Cardiac muscle cell (in vitro differentiated cells and primary cell): ENCODE data around the gene YAP1. TPM values are rescaled to one million over a fixed set of nuclear protein-coding genes. Genes with fewer than 3 reads are reported as not detected.

ENCODE experiments used
- DNase-seq, 2 donors: peaks; one replicate each; pipeline versions ENCODE4 v3.0.0 to v3.0.0-alpha.2; 2010 to 2017; ENCODE audit warnings: low read depth in 1 of 2, low spot score in 1 of 2
- H3K27ac ChIP-seq: fragments of 200-600 bp; sonication (generic); 2 replicates; pipeline ENCODE4 v1.5.1; 2016
- H3K27me3 ChIP-seq: fragments of 200-600 bp; sonication (generic); 2 replicates; pipeline ENCODE4 v1.6.0; 2016; ENCODE audit warnings: control low read depth
- H3K36me3 ChIP-seq: fragments of 200-600 bp; sonication (generic); 2 replicates; pipeline ENCODE4 v1.5.1; 2016; ENCODE audit warnings: control low read depth
- H3K4me1 ChIP-seq: fragments of 200-600 bp; sonication (generic); 2 replicates; pipeline ENCODE4 v1.8.1; 2017; ENCODE audit warnings: low read depth, mild to moderate bottlenecking, mixed run types
- H3K4me3 ChIP-seq: fragments of 200-600 bp; sonication (generic); 2 replicates; pipeline ENCODE4 v1.5.1; 2016; ENCODE audit warnings: mild to moderate bottlenecking
- H3K9me3 ChIP-seq: fragments of 200-600 bp; sonication (generic); 2 replicates; pipeline ENCODE4 v1.5.1; 2017; ENCODE audit warnings: low read depth, mild to moderate bottlenecking, control low read depth
- CTCF ChIP-seq: IDR thresholded peaks from 2 replicates; pipeline ENCODE4 v1.5.1; 2012; ENCODE audit warnings: low read depth, mild to moderate bottlenecking, low read length
- polyA plus RNA-seq: library from polyadenylated mRNA; unstranded; fragments of >200 nt; fragmentation: Nextera tagmentation; extraction: Ambion mirVana; gene quantifications from 2 replicates; pipeline ENCODE4 v1.2.1, GENCODE V29; 2016
- total RNA-seq: library from RNA; depleted of rRNA; stranded (reverse); fragments of >200 nt; gene quantifications from 2 replicates; pipeline ENCODE4 v1.2.3, GENCODE V29; 2016

The YAP1 gene
- total and polyA plus RNA-seq, 2 experiments from 2014 or later = 40.8 to 277 TPM

GRCh38 chr11:102234779-102235439 lies 124.7 kb downstream of the YAP1 start:
- DNase-seq = no peak

GRCh38 chr11:102237096-102237735 lies 127.0 kb downstream of the YAP1 start:
- no peak for DNase-seq
- no peak for TF ChIP-seq CTCF
- Histone ChIP-seq H3K4me1 (no peaks in the 10 kb centered on the region), H3K36me3 (peaks cover 4% of the 10 kb centered on the region), H3K27me3 (no peaks in the 10 kb centered on the region), H3K4me3 (no peak overlapping the region), H3K9me3 (no peaks in the 10 kb centered on the region), H3K27ac (peak overlapping the region; percentile 33)

More at GRCh38 chr11:102234779-102235439, 124.7 kb downstream of the YAP1 start:
- TF ChIP-seq CTCF = no peak
- Histone ChIP-seq H3K9me3 (no peaks in the 10 kb centered on the region), H3K4me3 (no peak overlapping the region), H3K27ac (peak overlapping the region; percentile 61), H3K36me3 (peaks cover 10% of the 10 kb centered on the region), H3K27me3 (no peaks in the 10 kb centered on the region), H3K4me1 (peaks cover under 1% of the 10 kb centered on the region)

- no peak overlapping the region for H3K4me3 ChIP-seq
- TF ChIP-seq CTCF = no peak
- H3K9me3 ChIP-seq = no peaks in the 10 kb centered on the region
- DNase-seq = no peak
- H3K4me1 ChIP-seq = peaks cover 4% of the 10 kb centered on the region
- no peak overlapping the region for H3K27ac ChIP-seq
- H3K27me3 ChIP-seq = no peaks in the 10 kb centered on the region
- H3K36me3 ChIP-seq = peaks cover 3% of the 10 kb centered on the region
These were observed 128.2 kb downstream of the YAP1 start for GRCh38 chr11:102238391-102238821.

- no peaks in the 10 kb centered on the region for H3K36me3 ChIP-seq
- H3K4me1 ChIP-seq = peaks cover 4% of the 10 kb centered on the region
- no peaks in the 10 kb centered on the region for H3K9me3 ChIP-seq
- no peak overlapping the region for H3K4me3 ChIP-seq
- no peaks in the 10 kb centered on the region for H3K27me3 ChIP-seq
- no peak for DNase-seq
- TF ChIP-seq CTCF = no peak
- no peak overlapping the region for H3K27ac ChIP-seq
These were observed 129.2 kb downstream of the YAP1 start for GRCh38 chr11:102239448-102239847.

GRCh38 chr11:102239911-102240310 lies 129.7 kb downstream of the YAP1 start:
- DNase-seq = no peak
- Histone ChIP-seq H3K9me3 (no peaks in the 10 kb centered on the region), H3K4me1 (peaks cover 4% of the 10 kb centered on the region), H3K27me3 (no peaks in the 10 kb centered on the region), H3K36me3 (no peaks in the 10 kb centered on the region), H3K27ac (no peak overlapping the region), H3K4me3 (no peak overlapping the region)
- TF ChIP-seq CTCF = no peak
